GM19238 (cell line): Measurements from ENCODE around the gene NSUN4.
"Not testable (repeated sequence)": the region's sequence is repeated elsewhere in the genome, so short reads cannot be mapped to it uniquely, and the experiment has no call there.

ENCODE experiments used
- DNase-seq: peaks from one replicate; pipeline ENCODE4 v3.0.0; 2011; ENCODE audit warnings: low spot score; ENCODE audit not compliant: insufficient read length

Gene NSUN4

DNA sequence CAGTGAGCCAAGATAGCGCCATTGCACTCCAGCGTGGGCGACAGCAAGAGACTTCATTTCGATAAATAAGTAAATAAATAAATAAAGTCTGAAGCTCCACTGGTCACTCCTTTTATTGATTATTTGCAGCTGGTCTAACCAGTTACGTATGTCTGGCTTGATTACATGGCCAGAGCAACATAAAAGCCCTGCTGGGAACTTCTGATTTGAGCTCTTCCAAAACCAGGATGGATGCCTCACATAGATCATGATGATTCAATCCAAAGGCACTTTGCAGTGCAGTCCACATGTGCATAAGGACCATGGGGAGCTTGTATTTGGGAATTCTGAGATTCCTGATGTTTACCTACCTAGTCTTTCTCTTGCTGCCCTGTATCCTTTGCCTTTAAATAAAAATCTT is 24.0 kb downstream of the NSUN4 start:
- no peak for DNase-seq

DNA sequence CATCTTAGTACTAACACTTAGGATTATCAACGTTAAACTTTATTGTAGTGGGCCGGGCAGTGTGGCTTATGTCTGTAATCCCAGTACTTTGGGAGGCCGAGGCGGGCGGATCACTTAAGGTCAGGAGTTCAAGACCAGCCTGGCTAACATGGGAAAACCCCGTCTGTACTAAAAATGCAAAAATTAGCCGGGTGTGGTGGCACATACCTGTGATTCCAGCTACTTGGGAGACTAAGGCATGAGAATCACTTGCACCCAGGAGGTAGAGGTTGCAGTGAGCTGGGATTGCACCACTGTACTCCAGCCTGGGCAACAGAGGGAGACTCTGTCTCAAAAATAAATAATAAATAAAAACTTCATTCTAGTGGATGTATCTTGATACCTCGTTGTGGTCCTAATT is 25.2 kb downstream of the NSUN4 start:
- not testable (repeated sequence) for DNase-seq

DNA sequence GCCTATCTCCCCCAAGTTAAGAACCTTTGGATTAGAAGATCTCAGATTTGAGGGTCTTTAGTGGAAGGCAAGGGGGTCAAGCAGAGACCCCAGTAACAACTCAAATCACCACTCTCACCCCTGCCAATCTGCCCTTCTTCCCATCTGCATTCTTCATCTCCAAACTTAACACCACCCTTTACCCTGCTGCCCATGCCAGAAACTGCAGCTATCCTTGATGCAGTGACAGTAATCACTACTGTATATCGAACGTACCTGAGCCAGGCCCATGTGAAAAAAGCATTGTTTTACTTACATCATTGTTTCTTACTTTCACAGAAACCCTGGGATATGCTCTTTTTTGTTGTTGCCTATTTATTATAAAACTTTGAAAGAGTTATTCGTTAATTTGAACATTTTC is 26.5 kb downstream of the NSUN4 start:
- no peak for DNase-seq

GRCh38 chr1:46367701-46368100 is 27.1 kb downstream of the NSUN4 start:
- not testable (repeated sequence) for DNase-seq

- DNase-seq: no peak
Observed at GRCh38 chr1:46368791-46369190, 28.2 kb downstream of the NSUN4 start.

DNA sequence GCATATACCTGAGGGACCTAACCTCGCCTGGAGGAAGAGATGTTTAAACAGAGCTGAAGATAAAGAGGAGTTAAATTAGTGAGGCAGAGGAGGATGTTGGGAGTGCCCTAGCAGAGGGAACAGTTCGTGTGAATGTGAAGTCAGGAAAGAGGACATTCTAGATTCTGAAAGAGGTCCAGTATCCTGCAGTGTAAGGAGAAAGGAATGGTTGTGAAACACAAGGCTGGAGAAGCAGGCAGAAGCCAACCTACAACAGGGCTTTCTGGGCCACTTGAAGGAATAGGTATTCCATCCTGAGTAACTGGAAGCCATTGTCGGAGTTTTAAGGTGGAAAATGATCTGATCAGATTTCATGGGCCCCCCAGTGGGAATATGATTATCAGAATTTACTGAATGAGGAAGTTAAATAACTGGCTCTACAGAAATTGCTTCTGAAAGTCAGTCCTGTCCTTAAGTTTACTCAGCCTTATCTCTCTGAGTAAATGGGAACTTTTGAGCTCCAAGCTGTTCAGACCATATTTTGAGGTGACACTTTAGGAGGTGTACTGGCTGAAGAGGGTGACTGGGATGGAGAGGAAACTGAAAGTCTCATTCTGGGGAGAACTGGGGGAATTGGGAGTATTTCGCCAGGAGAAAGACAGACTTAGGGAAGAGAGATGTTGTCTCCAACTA is 29.1 kb downstream of the NSUN4 start:
- no peak for DNase-seq

DNA sequence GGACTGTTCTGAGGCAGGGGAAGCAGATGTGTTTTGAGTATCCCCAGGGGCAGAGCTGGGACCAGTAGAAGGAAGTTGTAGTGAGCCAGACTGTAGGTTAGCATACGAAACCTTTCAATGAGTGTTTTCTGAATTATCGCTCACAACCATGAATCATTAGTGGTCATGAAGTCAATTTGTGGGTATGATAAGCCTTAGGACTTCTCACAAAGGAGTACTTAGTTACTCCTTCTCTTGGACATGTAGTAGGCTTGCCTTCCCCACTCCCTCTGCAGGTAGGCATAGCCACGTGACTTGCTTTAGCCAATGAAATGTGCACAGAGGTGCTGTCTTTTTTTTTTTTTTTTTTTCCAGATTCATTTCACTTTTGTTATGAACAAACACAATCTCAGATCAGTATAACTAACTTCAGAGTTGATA is 29.6 kb downstream of the NSUN4 start:
- no peak for DNase-seq

DNA sequence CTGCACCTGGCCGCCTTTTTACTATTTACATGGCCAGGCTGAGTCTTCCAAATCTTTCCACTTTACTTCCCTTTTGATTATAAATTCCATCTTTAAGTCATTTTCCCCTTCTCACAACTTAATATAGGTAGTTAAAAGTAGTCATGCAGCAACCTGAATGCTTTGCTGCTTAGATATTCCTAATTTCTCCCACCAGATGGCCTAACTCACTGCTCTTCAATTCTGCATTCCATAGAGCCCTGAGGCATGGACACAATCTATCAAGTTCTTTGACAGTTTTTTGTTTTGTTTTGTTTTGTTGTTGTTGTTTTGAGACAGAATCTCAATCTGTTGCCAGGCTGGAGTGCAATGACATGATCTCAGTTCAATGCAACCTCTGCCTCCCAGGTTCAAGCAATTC is 31.8 kb downstream of the NSUN4 start:
- DNase-seq: no peak

DNA sequence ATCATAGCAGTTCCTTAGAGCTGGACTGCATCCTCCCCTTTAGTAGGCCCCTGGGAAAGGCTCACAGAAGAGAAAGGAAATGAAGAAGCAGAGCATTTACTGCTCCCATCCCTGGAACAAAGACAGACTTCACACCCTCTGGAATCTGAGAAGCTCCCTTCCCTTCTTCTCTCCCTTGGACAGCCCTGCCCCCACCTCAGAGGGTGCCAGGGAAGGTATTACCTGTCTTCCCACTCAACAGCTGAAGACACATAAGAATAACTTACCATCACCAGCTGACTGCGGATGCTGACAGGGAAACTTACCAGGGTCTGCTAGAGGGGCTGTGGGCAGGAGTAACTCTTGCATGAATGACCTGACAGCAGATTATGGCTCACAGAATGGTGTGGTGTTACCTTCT is 39.4 kb downstream of the NSUN4 start:
- no peak for DNase-seq

DNA sequence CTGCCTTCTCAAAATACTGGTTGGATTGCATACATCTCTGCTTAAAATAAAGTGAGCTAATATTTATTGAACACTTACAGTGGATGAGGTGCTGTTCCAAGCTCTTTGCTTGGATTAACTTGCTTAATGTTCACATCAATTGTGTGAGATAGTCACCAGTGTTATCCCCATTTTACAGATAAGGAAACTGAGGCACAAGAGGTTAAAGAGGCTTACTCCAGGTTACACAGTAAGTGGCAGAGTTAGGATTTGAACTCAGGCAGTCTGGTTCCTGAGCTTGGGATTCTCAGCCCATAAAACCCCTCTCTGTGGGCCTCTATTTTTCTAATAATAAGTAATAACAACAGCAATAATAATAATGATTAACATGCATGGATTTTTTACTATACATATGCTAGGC is 39.9 kb downstream of the NSUN4 start:
- no peak for DNase-seq

DNA sequence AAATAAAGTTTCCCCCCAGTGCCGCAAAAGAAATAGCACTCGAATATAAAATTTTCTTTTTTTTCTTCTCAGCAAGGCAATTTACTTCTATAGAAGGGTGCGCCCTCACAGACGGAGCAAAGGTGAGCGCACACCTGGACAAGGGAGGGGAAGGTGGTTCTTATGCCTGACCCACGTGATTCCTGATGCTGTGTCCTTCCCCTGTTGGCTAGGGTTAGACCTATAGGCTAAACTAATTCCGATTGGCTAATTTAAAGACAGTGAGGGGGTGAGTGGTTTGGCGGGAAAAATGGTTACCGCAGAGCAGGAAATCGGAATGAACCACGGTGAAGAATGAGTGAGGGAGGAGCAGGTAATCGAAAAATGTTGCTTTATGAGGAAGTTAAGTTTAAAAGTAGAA is 52.9 kb downstream of the NSUN4 start:
- DNase-seq: no peak

DNA sequence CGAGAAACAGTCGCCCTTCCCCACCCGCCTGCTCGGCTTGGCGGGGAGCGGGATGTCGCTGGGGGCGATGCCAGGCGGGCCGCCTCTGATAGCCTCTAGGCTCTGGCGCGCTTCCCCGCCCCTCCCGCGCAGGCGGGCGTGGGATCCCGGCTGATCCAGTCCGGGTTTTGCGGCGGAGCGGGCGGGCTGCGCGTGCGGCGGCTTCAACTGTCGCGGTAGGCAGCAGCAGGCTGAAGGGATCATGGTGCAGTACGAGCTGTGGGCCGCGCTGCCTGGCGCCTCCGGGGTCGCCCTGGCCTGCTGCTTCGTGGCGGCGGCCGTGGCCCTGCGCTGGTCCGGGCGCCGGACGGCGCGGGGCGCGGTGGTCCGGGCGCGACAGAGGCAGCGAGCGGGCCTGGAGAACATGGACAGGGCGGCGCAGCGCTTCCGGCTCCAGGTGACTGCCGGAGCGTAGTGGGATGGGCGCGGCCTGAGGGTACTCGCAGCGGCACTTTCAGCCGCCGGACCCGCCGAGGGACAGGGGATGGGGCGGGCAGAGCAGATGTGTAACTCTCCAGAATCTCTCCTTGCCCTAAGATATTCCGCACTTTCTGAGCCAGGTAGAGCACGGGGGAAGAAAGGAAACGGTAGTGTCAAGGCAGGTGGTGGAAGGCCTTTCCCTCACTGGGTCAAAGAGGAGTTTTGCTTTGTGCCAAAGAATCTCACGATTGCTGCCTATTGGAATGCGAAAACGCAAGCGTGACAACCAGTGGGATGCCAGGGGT is 53.7 kb downstream of the NSUN4 start, which contains the start of gene FAAH:
FAAH (plus strand) TSS at position 210 of the 764 bp plus-strand sequence; CDS start at position 242, 32 bp downstream.
- peak; percentile 39 for DNase-seq

DNA sequence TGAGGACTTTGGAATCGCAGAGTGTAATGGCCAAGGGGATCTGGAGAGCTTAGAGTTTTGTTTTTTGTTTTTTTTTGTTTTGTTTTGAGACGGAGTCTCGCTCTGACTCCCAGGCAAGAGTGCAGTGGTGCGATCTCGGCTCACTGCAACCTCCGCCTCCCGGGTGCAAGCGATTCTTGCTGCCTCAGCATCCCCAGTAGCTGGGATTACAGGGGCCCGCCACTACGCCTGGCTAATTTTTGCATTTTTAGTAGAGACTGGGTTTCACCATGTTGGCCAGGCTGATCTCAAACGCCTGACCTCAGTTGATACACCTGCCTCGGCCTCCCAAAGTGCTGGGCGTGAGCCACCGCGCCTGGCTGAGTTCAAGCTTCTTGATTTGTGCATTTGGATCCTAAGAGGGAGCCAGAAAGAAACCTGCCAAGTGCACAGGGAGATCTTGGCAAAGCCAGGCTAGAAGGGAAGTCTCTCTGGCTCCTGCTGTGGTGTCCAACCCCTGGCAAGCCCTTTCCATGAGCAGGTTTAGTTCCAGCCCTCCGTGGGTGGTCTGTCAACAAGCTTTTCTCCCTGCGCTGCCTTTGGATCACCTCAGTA is 54.4 kb downstream of the NSUN4 start:
- no peak for DNase-seq

DNA sequence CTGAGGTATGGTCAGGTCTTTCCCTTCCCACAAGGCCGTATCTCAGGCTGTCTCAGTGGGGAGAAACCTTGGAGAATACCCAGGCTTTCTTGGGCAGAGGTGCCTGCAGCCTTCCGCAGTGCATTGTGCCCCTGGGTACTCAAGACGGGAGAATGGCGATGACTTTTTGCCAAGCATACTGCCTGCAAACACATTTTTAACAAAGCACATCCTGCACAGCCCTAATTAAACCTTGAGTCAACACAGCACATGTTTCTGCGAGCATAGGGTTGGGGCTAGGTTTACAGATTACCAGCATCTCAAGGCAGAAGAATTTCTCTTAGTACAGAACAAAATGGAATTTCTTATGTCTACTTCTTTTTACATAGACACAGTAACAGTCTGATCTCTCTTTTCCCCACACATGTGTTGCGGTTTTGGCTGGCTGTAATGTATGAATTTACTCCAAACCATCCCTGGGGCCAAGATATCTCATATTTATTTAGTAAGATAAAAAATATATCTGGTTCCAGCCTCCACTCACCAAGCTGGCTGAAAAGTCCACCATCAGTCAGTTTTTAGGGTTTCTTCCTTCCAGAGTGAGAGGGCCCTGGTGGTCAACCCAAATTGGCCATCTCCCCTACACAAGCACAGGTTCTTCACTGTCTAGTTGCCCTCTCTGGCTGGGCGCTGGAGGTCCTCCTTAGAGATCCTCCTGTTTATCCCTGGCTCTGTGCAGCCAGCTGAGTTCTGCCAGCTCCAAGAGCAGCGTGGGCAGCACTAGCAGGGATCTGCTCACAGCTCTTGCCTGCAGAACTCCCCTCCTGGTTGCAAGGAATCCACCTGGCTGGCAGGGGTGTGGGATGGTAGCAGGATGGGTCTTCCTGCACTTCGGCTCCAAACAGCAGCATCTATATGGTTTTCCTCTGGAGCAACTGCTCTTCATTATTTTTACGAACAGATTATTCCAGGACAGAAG is 56.1 kb downstream of the NSUN4 start:
- no peak for DNase-seq

- no peak for DNase-seq
Observed at GRCh38 chr1:46399307-46399706, 58.7 kb downstream of the NSUN4 start.

DNA sequence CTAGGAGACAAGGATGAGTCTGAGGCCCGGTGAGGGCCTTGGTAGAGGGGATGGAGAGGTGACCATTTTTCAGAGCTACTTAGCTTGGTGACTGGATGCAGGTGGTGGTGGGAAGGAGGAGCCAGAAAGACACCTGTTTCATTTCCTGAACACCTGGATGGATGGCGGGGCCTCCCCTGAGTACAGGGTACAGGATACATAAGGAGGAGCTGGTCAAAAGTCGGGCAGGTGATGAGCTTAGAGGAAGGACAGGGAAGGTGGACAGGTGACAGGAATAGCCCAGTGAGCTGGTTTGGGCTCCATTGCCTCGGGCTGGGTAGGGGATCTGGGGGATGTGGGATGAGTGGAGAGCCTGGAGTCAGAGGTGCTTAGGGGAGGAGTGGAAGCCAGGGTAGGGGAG is 59.8 kb downstream of the NSUN4 start:
- no peak for DNase-seq

GRCh38 chr1:46401154-46401913 is 60.7 kb downstream of the NSUN4 start:
- no peak for DNase-seq

- no peak for DNase-seq
Observed at GRCh38 chr1:46401964-46402626, 61.5 kb downstream of the NSUN4 start.

DNA sequence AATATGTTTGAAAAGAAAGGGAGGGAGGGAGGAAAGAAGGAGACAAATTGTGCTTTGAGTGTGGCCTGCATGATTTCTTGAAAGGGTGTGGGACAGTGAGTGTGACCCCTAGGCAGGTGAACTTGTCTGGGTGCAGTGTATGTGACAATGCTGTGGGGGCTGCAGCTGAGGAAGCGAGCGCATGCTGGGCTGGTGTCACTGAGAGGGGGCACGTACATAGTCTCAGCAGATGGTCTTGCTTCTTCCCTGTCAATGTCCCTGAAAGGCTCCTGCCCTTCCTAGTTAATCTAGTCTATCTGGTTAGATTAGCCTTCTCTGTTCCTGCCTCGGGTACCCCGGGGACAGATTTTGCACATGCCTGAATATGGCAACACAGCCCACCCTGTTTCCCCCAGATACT is 63.3 kb downstream of the NSUN4 start:
- DNase-seq: no peak
